Nephron progenitor cell (in vitro differentiated cells): ENCODE data around the gene AAK1.
A peak's percentile ranks its signal among the peaks of the same experiment; 100 is the strongest.

ENCODE experiments used
- DNase-seq: peaks from one replicate; pipeline ENCODE4 v3.0.0; 2021
- H3K27ac Mint-ChIP-seq: 2 replicates; pipeline ENCODE4 v1.8.0; 2021; ENCODE audit warnings: mild to moderate bottlenecking, moderate library complexity, mixed read lengths
- H3K27me3 Mint-ChIP-seq: 2 replicates; pipeline ENCODE4 v1.8.0; 2021; ENCODE audit warnings: mild to moderate bottlenecking, low read depth, mixed read lengths; ENCODE audit not compliant: poor library complexity
- H3K36me3 Mint-ChIP-seq: 2 replicates; pipeline ENCODE4 v1.8.0; 2021; ENCODE audit warnings: low read depth, mixed read lengths
- H3K4me1 Mint-ChIP-seq: 2 replicates; pipeline ENCODE4 v1.8.0; 2021; ENCODE audit warnings: mixed read lengths
- H3K4me3 Mint-ChIP-seq: 2 replicates; pipeline ENCODE4 v1.8.0; 2021; ENCODE audit warnings: mild to moderate bottlenecking, moderate library complexity, mixed read lengths
- H3K9me3 Mint-ChIP-seq: 2 replicates; pipeline ENCODE4 v1.8.0; 2021; ENCODE audit warnings: mild to moderate bottlenecking, moderate library complexity, mixed read lengths
- TF ChIP-seq, protein P1 (sequence below): fragments of 200-600 bp; sonication (generic); IDR thresholded peaks from 2 replicates; pipeline ENCODE4 v1.5.0; 2021; ENCODE audit warnings: antibody characterized with exemption

The AAK1 gene

DNA sequence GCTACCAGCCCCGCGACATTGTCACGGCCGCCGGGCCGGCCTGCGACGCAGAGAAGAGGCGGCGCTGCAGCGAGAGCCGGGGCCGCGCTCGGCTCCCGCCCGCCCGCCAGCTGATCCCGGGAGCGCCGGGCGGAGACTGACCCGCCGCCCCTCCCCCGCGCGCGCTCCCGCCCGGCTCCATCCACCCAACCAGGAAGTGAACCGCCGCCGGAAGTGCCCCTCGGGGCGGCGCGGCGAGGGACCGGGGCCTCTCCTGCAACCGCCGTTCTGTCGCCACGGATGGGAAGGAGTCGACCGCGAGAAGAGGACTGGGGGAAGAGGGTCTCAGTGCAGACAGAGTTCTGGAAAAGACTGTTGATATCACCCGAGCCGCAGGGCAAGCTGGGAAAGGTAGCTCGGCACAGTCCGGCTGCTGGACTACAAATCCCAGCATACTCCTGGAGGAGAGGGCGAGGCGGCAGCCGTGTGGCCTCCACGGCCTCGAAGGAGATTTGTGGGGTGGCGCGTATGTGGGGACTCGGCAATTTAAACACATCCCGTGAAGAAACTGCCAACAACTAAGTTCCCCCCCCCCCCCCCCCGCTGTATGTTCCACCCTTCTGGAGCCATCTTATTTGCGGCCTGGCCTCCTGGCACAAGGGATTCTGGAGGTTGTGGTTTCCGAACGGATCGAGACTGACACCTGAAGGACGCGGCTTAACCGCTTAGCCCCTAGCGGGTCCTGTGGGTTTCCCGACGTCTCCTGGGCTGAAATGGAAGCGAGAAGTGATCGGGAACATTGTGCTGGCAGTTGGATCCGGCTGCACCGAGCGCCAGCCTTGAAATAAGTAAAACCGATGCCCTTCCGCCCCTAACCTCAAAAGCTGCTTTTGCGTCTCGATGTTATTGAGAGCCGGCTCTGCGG, at the start of gene AAK1:
TSS of gene AAK1 (minus strand) at position 138 of the 904 bp plus-strand sequence. CDS start 699 bp downstream, outside the sequence.
- peaks cover 2% of the 10 kb centered on the region for H3K27me3 Mint-ChIP-seq
- H3K4me1 Mint-ChIP-seq, result peaks cover 52% of the 10 kb centered on the region
- no peaks in the 10 kb centered on the region for H3K9me3 Mint-ChIP-seq
- peak within 1 kb of the TSS; percentile 98 for H3K4me3 Mint-ChIP-seq
- H3K36me3 Mint-ChIP-seq, result no peaks in the 10 kb centered on the region
- peak within 1 kb of the TSS; percentile 99 for H3K27ac Mint-ChIP-seq
- DNase-seq, result peak; percentile 91
- TF ChIP-seq, protein P1, sequence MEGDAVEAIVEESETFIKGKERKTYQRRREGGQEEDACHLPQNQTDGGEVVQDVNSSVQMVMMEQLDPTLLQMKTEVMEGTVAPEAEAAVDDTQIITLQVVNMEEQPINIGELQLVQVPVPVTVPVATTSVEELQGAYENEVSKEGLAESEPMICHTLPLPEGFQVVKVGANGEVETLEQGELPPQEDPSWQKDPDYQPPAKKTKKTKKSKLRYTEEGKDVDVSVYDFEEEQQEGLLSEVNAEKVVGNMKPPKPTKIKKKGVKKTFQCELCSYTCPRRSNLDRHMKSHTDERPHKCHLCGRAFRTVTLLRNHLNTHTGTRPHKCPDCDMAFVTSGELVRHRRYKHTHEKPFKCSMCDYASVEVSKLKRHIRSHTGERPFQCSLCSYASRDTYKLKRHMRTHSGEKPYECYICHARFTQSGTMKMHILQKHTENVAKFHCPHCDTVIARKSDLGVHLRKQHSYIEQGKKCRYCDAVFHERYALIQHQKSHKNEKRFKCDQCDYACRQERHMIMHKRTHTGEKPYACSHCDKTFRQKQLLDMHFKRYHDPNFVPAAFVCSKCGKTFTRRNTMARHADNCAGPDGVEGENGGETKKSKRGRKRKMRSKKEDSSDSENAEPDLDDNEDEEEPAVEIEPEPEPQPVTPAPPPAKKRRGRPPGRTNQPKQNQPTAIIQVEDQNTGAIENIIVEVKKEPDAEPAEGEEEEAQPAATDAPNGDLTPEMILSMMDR, result no peak

DNA sequence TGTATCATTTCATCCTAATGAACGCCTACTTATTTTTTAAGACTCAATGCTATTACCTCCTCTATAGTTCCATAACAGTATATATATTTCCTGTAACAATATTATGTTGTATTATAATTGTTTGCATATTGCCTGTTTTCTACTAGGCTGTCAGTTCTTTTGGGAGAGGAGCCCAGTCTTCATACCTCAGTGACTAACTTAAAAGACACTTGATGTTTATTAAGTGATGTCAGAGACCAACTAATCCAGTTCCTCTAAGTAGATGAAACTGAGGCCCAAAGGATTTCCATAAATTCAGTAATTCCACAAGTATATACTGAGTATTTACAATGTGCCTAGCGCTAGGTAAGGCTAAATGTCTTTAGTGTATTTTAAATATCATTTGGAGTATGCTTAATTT, 48.9 kb upstream of the AAK1 start:
- no peak for DNase-seq
- H3K4me3 Mint-ChIP-seq, result no peak overlapping the region
- H3K36me3 Mint-ChIP-seq, result no peaks in the 10 kb centered on the region
- peaks cover 2% of the 10 kb centered on the region for H3K27me3 Mint-ChIP-seq
- H3K27ac Mint-ChIP-seq, result no peak overlapping the region
- H3K9me3 Mint-ChIP-seq, result no peaks in the 10 kb centered on the region
- peaks cover 21% of the 10 kb centered on the region for H3K4me1 Mint-ChIP-seq
- TF ChIP-seq, protein P1, result no peak

DNA sequence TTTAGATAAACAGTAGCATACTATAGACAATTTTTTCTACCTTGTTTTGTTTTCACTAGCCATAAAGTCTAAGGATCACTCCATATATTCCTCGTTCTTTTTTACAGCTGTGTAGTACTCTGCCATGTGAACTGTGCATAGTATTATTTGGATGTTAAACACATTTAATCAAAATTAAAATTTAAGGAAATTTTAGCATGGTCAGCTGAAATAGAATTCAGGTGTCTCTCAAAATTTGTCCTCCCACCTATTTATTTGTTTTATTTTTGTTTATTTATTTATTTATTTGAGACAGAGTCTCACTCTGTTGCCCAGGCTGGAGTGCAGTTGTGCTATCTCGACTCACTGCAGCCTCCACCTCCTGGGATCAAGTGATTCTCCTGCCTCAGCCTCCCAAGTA, 46.4 kb upstream of the AAK1 start:
- no peak for DNase-seq
- TF ChIP-seq, protein P1, result no peak
- no peaks in the 10 kb centered on the region for H3K36me3 Mint-ChIP-seq
- H3K27ac Mint-ChIP-seq, result no peak overlapping the region
- peaks cover 2% of the 10 kb centered on the region for H3K27me3 Mint-ChIP-seq
- H3K4me3 Mint-ChIP-seq, result no peak overlapping the region
- H3K9me3 Mint-ChIP-seq, result no peaks in the 10 kb centered on the region
- peaks cover 23% of the 10 kb centered on the region for H3K4me1 Mint-ChIP-seq

DNA sequence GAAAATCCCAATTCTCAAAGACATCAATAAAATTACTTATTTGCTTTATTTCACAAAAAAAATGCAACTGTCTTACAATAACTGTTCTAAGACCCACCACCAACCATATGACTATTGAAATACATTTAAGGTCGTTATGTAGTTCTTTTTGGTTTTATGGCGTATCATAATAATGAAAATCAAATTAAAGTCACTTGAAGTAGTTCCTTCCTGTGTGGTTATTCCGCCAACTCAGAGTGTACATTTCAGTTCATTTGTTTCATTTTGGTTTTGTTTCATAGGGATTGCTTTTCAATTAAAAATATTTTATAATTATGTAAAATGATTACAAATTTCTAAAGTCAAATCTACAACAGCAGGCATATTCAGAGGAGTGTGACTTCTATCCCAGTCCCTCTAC, 45.9 kb upstream of the AAK1 start:
- TF ChIP-seq, protein P1, result no peak
- no peaks in the 10 kb centered on the region for H3K36me3 Mint-ChIP-seq
- no peaks in the 10 kb centered on the region for H3K9me3 Mint-ChIP-seq
- peaks cover 25% of the 10 kb centered on the region for H3K4me1 Mint-ChIP-seq
- DNase-seq, result no peak
- no peak overlapping the region for H3K4me3 Mint-ChIP-seq
- no peak overlapping the region for H3K27ac Mint-ChIP-seq
- peaks cover 2% of the 10 kb centered on the region for H3K27me3 Mint-ChIP-seq

DNA sequence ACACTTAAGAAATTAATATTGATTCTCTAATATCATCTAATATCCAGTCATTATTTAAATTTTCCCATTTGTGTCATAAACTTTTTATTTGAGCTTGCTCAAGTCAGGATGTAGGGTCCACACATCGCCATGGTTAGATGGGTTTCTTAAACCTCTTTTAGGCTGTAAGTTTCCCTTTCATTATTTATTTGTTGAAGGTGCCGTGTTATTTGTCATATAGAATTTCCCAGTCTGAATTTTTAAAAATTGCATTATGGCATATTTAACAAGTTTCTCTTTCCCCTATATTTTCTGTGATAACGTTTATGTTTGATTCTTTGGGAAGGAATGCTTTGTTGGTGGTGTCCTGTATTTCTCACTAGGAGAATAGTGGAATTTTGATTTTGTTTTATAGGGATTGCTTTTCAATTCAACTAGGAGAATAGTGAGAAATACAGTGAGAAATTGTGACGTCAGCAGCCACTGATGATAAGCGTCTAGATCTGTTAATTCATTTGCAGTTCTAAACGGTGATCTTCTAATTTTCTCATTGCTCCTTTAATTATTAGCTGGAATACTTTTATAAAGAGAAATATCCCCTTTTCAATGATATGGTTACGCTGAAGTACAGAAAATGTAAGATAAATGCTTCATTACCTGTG, 44.6 kb upstream of the AAK1 start:
- H3K4me3 Mint-ChIP-seq, result no peak overlapping the region
- DNase-seq, result no peak
- H3K27ac Mint-ChIP-seq, result no peak overlapping the region
- peaks cover 2% of the 10 kb centered on the region for H3K27me3 Mint-ChIP-seq
- no peaks in the 10 kb centered on the region for H3K36me3 Mint-ChIP-seq
- TF ChIP-seq, protein P1, result no peak
- no peaks in the 10 kb centered on the region for H3K9me3 Mint-ChIP-seq
- H3K4me1 Mint-ChIP-seq, result peaks cover 26% of the 10 kb centered on the region
